ENCODE results near the gene KANSL1L.

DNA sequence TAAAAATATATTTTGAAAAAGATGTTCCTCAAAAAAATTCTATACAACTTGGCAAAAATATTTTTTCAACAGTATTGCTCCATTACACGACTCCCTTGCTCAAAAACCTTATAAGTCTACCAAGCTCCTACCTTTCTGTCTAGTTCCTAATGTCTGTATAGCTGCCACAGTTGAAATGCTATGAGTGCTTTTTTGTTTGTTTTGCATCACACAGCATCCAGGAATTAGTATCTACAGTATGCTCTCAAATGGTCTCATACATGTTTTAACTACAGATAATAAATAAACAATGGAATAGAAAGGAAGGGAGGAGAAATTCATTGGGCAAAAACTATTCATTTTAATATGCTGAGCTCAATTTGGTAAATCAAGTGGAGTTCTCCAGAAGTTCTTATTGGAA, 36.7 kb upstream of the KANSL1L start:
- TF ChIP-seq, protein P1, sequence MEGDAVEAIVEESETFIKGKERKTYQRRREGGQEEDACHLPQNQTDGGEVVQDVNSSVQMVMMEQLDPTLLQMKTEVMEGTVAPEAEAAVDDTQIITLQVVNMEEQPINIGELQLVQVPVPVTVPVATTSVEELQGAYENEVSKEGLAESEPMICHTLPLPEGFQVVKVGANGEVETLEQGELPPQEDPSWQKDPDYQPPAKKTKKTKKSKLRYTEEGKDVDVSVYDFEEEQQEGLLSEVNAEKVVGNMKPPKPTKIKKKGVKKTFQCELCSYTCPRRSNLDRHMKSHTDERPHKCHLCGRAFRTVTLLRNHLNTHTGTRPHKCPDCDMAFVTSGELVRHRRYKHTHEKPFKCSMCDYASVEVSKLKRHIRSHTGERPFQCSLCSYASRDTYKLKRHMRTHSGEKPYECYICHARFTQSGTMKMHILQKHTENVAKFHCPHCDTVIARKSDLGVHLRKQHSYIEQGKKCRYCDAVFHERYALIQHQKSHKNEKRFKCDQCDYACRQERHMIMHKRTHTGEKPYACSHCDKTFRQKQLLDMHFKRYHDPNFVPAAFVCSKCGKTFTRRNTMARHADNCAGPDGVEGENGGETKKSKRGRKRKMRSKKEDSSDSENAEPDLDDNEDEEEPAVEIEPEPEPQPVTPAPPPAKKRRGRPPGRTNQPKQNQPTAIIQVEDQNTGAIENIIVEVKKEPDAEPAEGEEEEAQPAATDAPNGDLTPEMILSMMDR (IDR thresholded peaks at IDR 0.05): no peak
- TF ChIP-seq POLR2AphosphoS5 (IDR thresholded peaks at IDR 0.05): no peak
- TF ChIP-seq POLR2A (IDR thresholded peaks at IDR 0.05): no peak
